Measurements from ENCODE around the gene FRA10AC1. TPM values are rescaled to one million over a fixed set of nuclear protein-coding genes. Genes with fewer than 3 reads are reported as not detected.

Gene FRA10AC1, protein sequence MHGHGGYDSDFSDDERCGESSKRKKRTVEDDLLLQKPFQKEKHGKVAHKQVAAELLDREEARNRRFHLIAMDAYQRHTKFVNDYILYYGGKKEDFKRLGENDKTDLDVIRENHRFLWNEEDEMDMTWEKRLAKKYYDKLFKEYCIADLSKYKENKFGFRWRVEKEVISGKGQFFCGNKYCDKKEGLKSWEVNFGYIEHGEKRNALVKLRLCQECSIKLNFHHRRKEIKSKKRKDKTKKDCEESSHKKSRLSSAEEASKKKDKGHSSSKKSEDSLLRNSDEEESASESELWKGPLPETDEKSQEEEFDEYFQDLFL
- 5.2 and 7.9 TPM in 2 replicates for total RNA-seq

GRCh38 chr10:93702210-93703001, at the start of gene FRA10AC1:
FRA10AC1 (minus strand) TSS chr10:93702592; CDS start chr10:93700106, 2,486 bp downstream.

Other genes with a start within 250 kb of the FRA10AC1 start
- 169 and 214 TPM in 2 replicates for gene MYOF, start 220.3 kb downstream of the FRA10AC1 start, total RNA-seq
- gene CEP55, start 206.0 kb downstream of the FRA10AC1 start, total RNA-seq: 45.8 and 60.8 TPM in 2 replicates
- not detected in 2 replicates for gene FFAR4, start 135.9 kb downstream of the FRA10AC1 start, total RNA-seq
- not detected in 2 replicates for gene RBP4, start 101.4 kb downstream of the FRA10AC1 start, total RNA-seq
- gene PDE6C, start 90.1 kb downstream of the FRA10AC1 start, total RNA-seq: not detected in 2 replicates
- gene LGI1, start 55.3 kb upstream of the FRA10AC1 start, total RNA-seq: not detected in 2 replicates
- 2.3 and 4.2 TPM in 2 replicates for gene SLC35G1, start 191.4 kb upstream of the FRA10AC1 start, total RNA-seq

All from epithelial cell of umbilical artery (primary cell).